Measurements from ENCODE around the gene TPRX2.
"Not testable (repeated sequence)": the region's sequence is repeated elsewhere in the genome, so short reads cannot be mapped to it uniquely, and the experiment has no call there.

DNA sequence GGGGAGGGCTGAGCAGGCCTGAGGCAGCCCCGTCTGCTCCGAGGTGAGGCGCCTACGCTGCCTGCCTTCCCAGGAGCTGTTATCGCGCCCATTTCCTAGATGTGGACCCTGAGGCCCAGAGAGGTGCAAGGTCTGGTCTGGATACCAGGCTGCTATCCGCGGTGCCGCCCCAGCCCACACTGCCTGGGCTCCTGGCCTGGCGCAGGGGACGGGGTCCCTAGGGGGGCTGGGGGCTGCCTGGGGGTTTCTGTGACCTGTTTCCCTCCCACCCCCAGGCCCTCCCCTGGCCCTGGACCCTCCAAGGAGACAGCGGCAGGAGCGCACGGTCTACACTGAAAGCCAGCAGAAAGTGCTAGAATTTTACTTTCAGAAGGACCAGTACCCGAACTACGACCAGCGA lies 803 bp downstream of the TPRX2 start:
- TF ChIP-seq, protein P1, sequence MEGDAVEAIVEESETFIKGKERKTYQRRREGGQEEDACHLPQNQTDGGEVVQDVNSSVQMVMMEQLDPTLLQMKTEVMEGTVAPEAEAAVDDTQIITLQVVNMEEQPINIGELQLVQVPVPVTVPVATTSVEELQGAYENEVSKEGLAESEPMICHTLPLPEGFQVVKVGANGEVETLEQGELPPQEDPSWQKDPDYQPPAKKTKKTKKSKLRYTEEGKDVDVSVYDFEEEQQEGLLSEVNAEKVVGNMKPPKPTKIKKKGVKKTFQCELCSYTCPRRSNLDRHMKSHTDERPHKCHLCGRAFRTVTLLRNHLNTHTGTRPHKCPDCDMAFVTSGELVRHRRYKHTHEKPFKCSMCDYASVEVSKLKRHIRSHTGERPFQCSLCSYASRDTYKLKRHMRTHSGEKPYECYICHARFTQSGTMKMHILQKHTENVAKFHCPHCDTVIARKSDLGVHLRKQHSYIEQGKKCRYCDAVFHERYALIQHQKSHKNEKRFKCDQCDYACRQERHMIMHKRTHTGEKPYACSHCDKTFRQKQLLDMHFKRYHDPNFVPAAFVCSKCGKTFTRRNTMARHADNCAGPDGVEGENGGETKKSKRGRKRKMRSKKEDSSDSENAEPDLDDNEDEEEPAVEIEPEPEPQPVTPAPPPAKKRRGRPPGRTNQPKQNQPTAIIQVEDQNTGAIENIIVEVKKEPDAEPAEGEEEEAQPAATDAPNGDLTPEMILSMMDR (conservative IDR thresholded peaks at IDR 0.05), result not testable (repeated sequence)
- TF ChIP-seq EZH2 (IDR thresholded peaks at IDR 0.05; ENCODE audit: low read depth), result not testable (repeated sequence)

Data from PC-9 (cell line).